Colonic mucosa (tissue), 4 donors: ENCODE data around the gene CARMIL1. TPM values are rescaled to one million over a fixed set of nuclear protein-coding genes. Genes with fewer than 3 reads are reported as not detected.

Experiments used
- DNase-seq: peaks from one replicate; pipeline ENCODE4 v3.0.0-alpha.2; 2020
- H3K27ac ChIP-seq: fragments of 200-600 bp; one replicate; pipeline ENCODE4 v1.8.0; 2021
- H3K27me3 ChIP-seq: fragments of 200-600 bp; one replicate; pipeline ENCODE4 v1.8.0; 2021
- H3K36me3 ChIP-seq: fragments of 200-600 bp; one replicate; pipeline ENCODE4 v1.8.0; 2021
- H3K4me1 ChIP-seq: fragments of 200-600 bp; one replicate; pipeline ENCODE4 v1.8.0; 2021; ENCODE audit warnings: mild to moderate bottlenecking
- H3K4me3 ChIP-seq: fragments of 200-600 bp; one replicate; pipeline ENCODE4 v1.8.0; 2021
- H3K9ac ChIP-seq, 2 donors: one replicate each; pipeline ENCODE4 v1.7.0; 2013; ENCODE audit warnings: control low read depth in 2 of 2, low read depth in 2 of 2, low read length in 2 of 2
- H3K9me3 ChIP-seq: fragments of 200-600 bp; one replicate; pipeline ENCODE4 v1.8.0; 2021
- CTCF ChIP-seq: fragments of 200-600 bp; IDR thresholded peaks from one replicate; pipeline ENCODE4 v1.8.0; 2022; ENCODE audit warnings: antibody characterized with exemption, mild to moderate bottlenecking
- intact Hi-C: fragments of 100-400 bp; cut with DNase I; formaldehyde crosslinking; loops from one replicate; pipeline ENCODE4 v1.14.1; 2022
- total RNA-seq, 2 donors: library from RNA; stranded (reverse); fragmentation: NEBNext Ultra II Directional in 1 of 2; extraction: Animal tissue kit (Norgen Biotek cat#: 25700) in 1 of 2; gene quantifications; one replicate each; pipeline ENCODE4 v1.2.1, GENCODE V29; 2021
- donor health status: healthy.
- donor health status: DM: no; HTN: no; CAD: no.
- donor health status: DM: no; HTN: no; CAD: no.

The CARMIL1 gene
- total RNA-seq, 2 donors from 2014 or later, result 38.6 to 50.2 TPM

DNA sequence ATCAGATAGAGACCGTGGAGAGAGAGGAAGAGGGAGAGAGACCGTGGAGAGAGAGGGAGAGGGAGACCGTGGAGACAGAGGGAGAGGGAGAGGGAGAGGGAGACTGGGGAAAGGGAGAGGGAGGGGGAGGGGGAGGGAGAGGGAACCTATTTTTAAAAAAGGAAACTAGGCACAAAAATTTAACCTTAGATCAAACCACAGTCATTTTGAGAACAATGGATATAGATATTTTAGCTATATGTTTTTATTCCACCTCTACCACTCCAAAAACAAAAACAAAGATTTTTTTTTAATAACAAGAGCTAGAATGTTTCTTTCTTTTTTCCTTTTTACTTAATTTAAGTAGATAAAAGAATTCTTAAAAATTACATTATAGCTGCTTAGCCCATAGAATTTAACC, 307.8 kb downstream of the CARMIL1 start:
- Histone ChIP-seq H3K9me3 (no peaks in the 10 kb centered on the region), H3K9ac (no peak overlapping the region), H3K4me3 (no peak overlapping the region), H3K36me3 (no peaks in the 10 kb centered on the region), H3K4me1 (no peaks in the 10 kb centered on the region), H3K27me3 (no peaks in the 10 kb centered on the region), H3K27ac (no peak overlapping the region)
- no peak for DNase-seq
- intact Hi-C loops, result no loop called here
- TF ChIP-seq CTCF, result no peak

GRCh38 chr6:25590986-25591385, 311.8 kb downstream of the CARMIL1 start:
- no peaks in the 10 kb centered on the region for H3K27me3 ChIP-seq
- no peak overlapping the region for H3K27ac ChIP-seq
- H3K9me3 ChIP-seq, result no peaks in the 10 kb centered on the region
- intact Hi-C loops, result no loop called here
- DNase-seq, result no peak
- no peak for TF ChIP-seq CTCF
- H3K4me3 ChIP-seq, result no peak overlapping the region
- no peaks in the 10 kb centered on the region for H3K4me1 ChIP-seq
- H3K9ac ChIP-seq, result no peak overlapping the region
- H3K36me3 ChIP-seq, result no peaks in the 10 kb centered on the region

DNA sequence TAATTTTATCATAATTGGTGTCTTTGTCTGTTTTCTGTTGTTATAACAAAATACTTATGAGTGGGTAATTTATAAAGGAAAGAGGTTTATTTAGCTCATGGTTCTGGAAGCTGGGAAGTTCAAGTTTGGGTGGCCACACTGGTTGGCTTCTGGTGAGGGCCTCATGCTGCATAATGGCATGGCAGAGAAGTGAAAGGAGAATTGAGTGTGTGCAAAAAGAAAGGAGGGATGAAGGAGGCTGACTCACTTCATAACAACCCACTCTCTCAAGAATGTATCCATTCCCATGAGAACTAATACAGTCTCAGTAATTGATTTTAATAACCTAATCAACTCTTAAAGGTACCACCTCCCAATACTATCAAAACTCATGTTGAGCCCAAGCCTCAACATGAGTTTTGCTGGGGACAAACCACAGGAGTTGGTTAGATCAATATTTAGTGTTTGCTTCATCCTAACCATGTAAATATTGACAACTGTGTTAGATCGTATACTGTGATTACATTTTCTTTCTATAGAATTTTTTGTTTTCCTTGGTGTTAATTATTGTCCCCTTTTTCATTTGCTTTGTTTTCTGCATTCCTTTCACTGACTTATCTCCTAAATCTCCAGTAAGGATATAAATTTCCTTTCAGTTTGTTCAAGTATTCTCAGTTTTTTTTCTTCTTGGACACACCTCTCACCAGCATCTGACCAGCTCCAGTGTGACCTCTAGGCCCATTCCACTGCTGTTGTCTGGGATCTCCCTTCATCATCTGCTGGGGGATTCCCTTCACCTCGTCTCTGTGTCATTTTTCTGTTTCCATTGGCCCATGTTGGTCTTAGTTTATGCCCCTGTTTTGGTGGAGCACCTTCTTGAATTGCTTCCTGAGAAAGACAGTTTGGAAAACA, 318.0 kb downstream of the CARMIL1 start:
- Histone ChIP-seq H3K9ac (no peak overlapping the region), H3K4me1 (peaks cover 2% of the 10 kb centered on the region), H3K27me3 (no peaks in the 10 kb centered on the region), H3K36me3 (no peaks in the 10 kb centered on the region), H3K27ac (no peak overlapping the region), H3K4me3 (no peak overlapping the region), H3K9me3 (no peaks in the 10 kb centered on the region)
- intact Hi-C loops, result no loop called here
- no peak for TF ChIP-seq CTCF
- no peak for DNase-seq

DNA sequence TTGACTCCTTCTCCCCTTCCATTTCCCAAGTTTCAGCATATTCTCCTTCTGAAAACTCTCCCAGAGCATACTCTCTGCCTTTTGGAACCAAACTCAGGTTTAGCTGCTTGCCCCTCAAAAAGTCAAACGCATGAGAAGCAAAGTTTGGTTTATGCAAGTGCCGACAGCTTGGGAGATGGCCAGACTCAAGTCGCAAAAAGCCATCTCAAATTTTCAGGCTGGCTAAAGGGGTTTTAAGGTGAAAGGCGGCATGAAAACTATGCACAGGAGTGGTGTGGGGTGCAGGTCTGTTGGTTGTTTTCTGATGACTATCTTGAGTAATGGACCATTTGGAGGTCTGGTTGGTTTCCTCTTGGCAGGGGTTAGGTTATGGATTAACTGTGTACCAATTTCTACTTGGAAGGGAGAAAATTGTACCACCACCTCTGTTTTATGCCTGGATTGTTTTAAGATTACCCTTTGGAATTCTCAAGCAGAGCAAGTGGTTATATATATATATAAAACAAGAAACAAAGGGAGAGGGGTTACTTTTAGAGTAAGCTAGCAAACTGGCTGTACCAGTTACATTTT, 320.4 kb downstream of the CARMIL1 start:
- no peaks in the 10 kb centered on the region for H3K9me3 ChIP-seq
- H3K4me3 ChIP-seq, result no peak overlapping the region
- H3K4me1 ChIP-seq, result peaks cover 3% of the 10 kb centered on the region
- H3K27ac ChIP-seq, result no peak overlapping the region
- intact Hi-C loops, result loop anchor here (5.0 to 10.0 kb wide), 2 partner anchors 105 to 332 kb away; no protein-coding TSS in a partner anchor
- H3K9ac ChIP-seq, result no peak overlapping the region
- no peaks in the 10 kb centered on the region for H3K27me3 ChIP-seq
- no peak for TF ChIP-seq CTCF
- no peaks in the 10 kb centered on the region for H3K36me3 ChIP-seq
- DNase-seq, result no peak

- H3K9me3 ChIP-seq, result no peaks in the 10 kb centered on the region
- no peak overlapping the region for H3K27ac ChIP-seq
- H3K9ac ChIP-seq, result no peak overlapping the region
- H3K4me1 ChIP-seq, result peaks cover 3% of the 10 kb centered on the region
- no peak overlapping the region for H3K4me3 ChIP-seq
- DNase-seq, result no peak
- TF ChIP-seq CTCF, result peak; percentile 47
- no peaks in the 10 kb centered on the region for H3K36me3 ChIP-seq
- H3K27me3 ChIP-seq, result no peaks in the 10 kb centered on the region
- intact Hi-C loops, result loop anchor here (5.0 to 10.0 kb wide), 2 partner anchors 107 to 335 kb away; no protein-coding TSS in a partner anchor
Measured at GRCh38 chr6:25601800-25602673, 322.9 kb downstream of the CARMIL1 start.
